SK-N-SH (cell line): ENCODE data around the gene USP6. TPM values are rescaled to one million over a fixed set of nuclear protein-coding genes. Genes with fewer than 3 reads are reported as not detected.
"Not testable (repeated sequence)": the region's sequence is repeated elsewhere in the genome, so short reads cannot be mapped to it uniquely, and the experiment has no call there.

Source experiments
- CTCF ChIA-PET: fragments of 300-600, 350-600 bp; formaldehyde crosslinking; extraction: SDS; loops from one replicate; lab custom pipeline; 2021; lab: Yijun Ruan, JAX
- POLR2A ChIA-PET: fragments of 350-600 bp; sonication (Branson Sonifier 250); formaldehyde crosslinking; extraction: SDS; loops from one replicate; lab custom pipeline; 2020; ENCODE audit warnings: antibody characterized with exemption, inconsistent platforms; lab: Yijun Ruan, JAX
- DNase-seq: peaks from one replicate; pipeline ENCODE4 v3.0.0; 2012
- H2AFZ ChIP-seq: fragments of 200-600 bp; sonication (generic); 2 replicates; pipeline ENCODE4 v1.8.1; 2016; ENCODE audit warnings: antibody characterized with exemption, mild to moderate bottlenecking, low read depth
- H3F3A ChIP-seq: fragments of 200-600 bp; sonication (generic); replicated peaks from 2 replicates; pipeline ENCODE3; 2016; ENCODE audit warnings: antibody characterized with exemption, mild to moderate bottlenecking; ENCODE audit not compliant: insufficient read depth
- H3K27ac ChIP-seq, 2 experiments: fragments of 200-500 bp in 1 of 2; fragments of 200-600 bp in 1 of 2; sonication (Bioruptor generic) in 1 of 2; sonication (generic), shearing (Covaris generic) in 1 of 2; 2 replicates each; pipeline versions ENCODE4 v1.5.1 to v1.6.1; 2014 to 2016; ENCODE audit warnings: low read depth in 2 of 2, inconsistent platforms in 1 of 2, low read length in 1 of 2, mild to moderate bottlenecking in 1 of 2, mixed read lengths in 1 of 2
- H3K27me3 ChIP-seq: fragments of 200-600 bp; sonication (generic), shearing (Covaris generic); 2 replicates; pipeline ENCODE4 v1.6.1; 2016; ENCODE audit warnings: mixed run types; ENCODE audit not compliant: insufficient read depth
- H3K36me3 ChIP-seq, 2 experiments: fragments of 200-500 bp in 1 of 2; fragments of 200-600 bp in 1 of 2; sonication (Bioruptor generic) in 1 of 2; sonication (generic) in 1 of 2; replicated peaks in 1 of 2; 2 replicates each; pipeline versions ENCODE3 to v1.5.1; 2014 to 2016; ENCODE audit warnings: low read length in 1 of 2, mild to moderate bottlenecking in 1 of 2; ENCODE audit not compliant: insufficient read depth in 2 of 2, control insufficient read depth in 1 of 2
- H3K4me1 ChIP-seq, 2 experiments: fragments of 200-500 bp in 1 of 2; fragments of 200-600 bp in 1 of 2; sonication (Bioruptor generic) in 1 of 2; sonication (generic), shearing (Covaris generic) in 1 of 2; 2 replicates each; pipeline versions ENCODE4 v1.5.1 to v1.6.1; 2014 to 2016; ENCODE audit warnings: low read depth in 1 of 2, low read length in 1 of 2, mixed run types in 1 of 2; ENCODE audit not compliant: insufficient read depth in 2 of 2, control insufficient read depth in 1 of 2
- H3K4me2 ChIP-seq: fragments of 200-600 bp; sonication (generic), shearing (Covaris generic); 2 replicates; pipeline ENCODE4 v1.6.1; 2017; ENCODE audit warnings: mixed run types
- H3K4me3 ChIP-seq, 2 experiments: fragments of 200-500 bp in 1 of 2; fragments of 200-600 bp in 1 of 2; sonication (Bioruptor generic) in 1 of 2; sonication (generic), shearing (Covaris generic) in 1 of 2; 2 replicates each; pipeline versions ENCODE4 v1.5.1 to v1.8.1; 2014 to 2016; ENCODE audit warnings: low read depth in 2 of 2, inconsistent platforms in 1 of 2, low read length in 1 of 2, mild to moderate bottlenecking in 1 of 2, mixed read lengths in 1 of 2, moderate library complexity in 1 of 2
- H3K79me2 ChIP-seq: fragments of 200-600 bp; sonication (generic); 2 replicates; pipeline ENCODE4 v1.8.1; 2017; ENCODE audit warnings: mild to moderate bottlenecking; ENCODE audit not compliant: insufficient read depth
- H3K9ac ChIP-seq: fragments of 200-600 bp; sonication (generic); 2 replicates; pipeline ENCODE4 v1.6.1; 2017; ENCODE audit warnings: mixed run types
- H3K9me2 ChIP-seq: fragments of 200-600 bp; sonication (generic); 2 replicates; pipeline ENCODE4 v1.6.1; 2017; ENCODE audit warnings: mixed run types
- H3K9me3 ChIP-seq: fragments of 200-600 bp; sonication (generic); 2 replicates; pipeline ENCODE4 v1.6.1; 2017; ENCODE audit warnings: mixed run types, mild to moderate bottlenecking, moderate library complexity
- H4K20me1 ChIP-seq: fragments of 200-600 bp; sonication (generic); 2 replicates; pipeline ENCODE4 v1.6.1; 2017; ENCODE audit warnings: mild to moderate bottlenecking, mixed run types; ENCODE audit not compliant: insufficient read depth
- ELF1 ChIP-seq: IDR thresholded peaks from 2 replicates; pipeline ENCODE4 v1.4.0; 2012
- FOXM1 ChIP-seq: IDR thresholded peaks from 2 replicates; pipeline ENCODE4 v1.4.0; 2012; ENCODE audit warnings: low read depth, mild to moderate bottlenecking
- NFIC ChIP-seq: IDR thresholded peaks from 2 replicates; pipeline ENCODE4 v1.4.0; 2012; ENCODE audit warnings: borderline replicate concordance
- RAD21 ChIP-seq: IDR thresholded peaks from 2 replicates; pipeline ENCODE4 v1.6.1; 2012; ENCODE audit warnings: mild to moderate bottlenecking, low read length
- REST ChIP-seq: IDR thresholded peaks from 2 replicates; pipeline ENCODE4 v1.6.1; 2012; ENCODE audit warnings: mild to moderate bottlenecking, low read depth, low read length, moderate library complexity
- RXRA ChIP-seq: IDR thresholded peaks from 2 replicates; pipeline ENCODE4 v1.4.0; 2012; ENCODE audit warnings: low read depth, mild to moderate bottlenecking, borderline replicate concordance
- TAF1 ChIP-seq: IDR thresholded peaks from 2 replicates; pipeline ENCODE4 v1.6.1; 2012; ENCODE audit warnings: low read depth, mild to moderate bottlenecking, low read length, moderate library complexity, borderline replicate concordance
- TCF12 ChIP-seq: IDR thresholded peaks from 2 replicates; pipeline ENCODE4 v1.4.0; 2012
- YY1 ChIP-seq: IDR thresholded peaks from 2 replicates; pipeline ENCODE4 v1.4.0; 2012; ENCODE audit warnings: low read depth, mild to moderate bottlenecking
- ZBTB33 ChIP-seq: IDR thresholded peaks from 2 replicates; pipeline ENCODE4 v1.4.0; 2012; ENCODE audit warnings: low read depth, borderline replicate concordance
- WGBS: methylation state at CpG from one replicate; pipeline ENCODE4 v1.1.6; 2017; ENCODE audit warnings: low lambda C conversion rate; 5-methylcytosine and 5-hydroxymethylcytosine counted together
- polyA plus RNA-seq, 3 experiments: library from polyadenylated mRNA; depleted of rRNA; stranded (reverse); fragments of >200 nt; gene quantifications; 2 replicates each; pipeline ENCODE4 v1.2.3, GENCODE V29; 2012

USP6 gene
- polyA plus RNA-seq, 1 of the 3 experiments (the other 2 are of a cell fraction) = not detected

- H3K9ac ChIP-seq, H3K9me2 ChIP-seq, H3K4me3 ChIP-seq, H3K27ac ChIP-seq, CTCF ChIA-PET, H3K79me2 ChIP-seq, DNase-seq, H3K4me2 ChIP-seq, H3K4me1 ChIP-seq, H2AFZ ChIP-seq, H4K20me1 ChIP-seq, H3K27me3 ChIP-seq: not testable (repeated sequence)
- Histone ChIP-seq H3F3A (peaks cover 14% of the 10 kb centered on the region), H3K36me3 (peaks cover 0 to 36% of the 10 kb centered on the region in 2 experiments), H3K9me3 (peaks cover 34% of the 10 kb centered on the region)
- WGBS = 82% methylated on average over 7 of the region's 7 CpGs
- POLR2A ChIA-PET = interaction anchor here (0.6 kb wide), 1 partner anchor 51 kb away, joined by 3 read pairs; no protein-coding TSS in a partner anchor
These were observed 59.2 kb downstream of the USP6 start for GRCh38 chr17:5175027-5175426.

- no peak overlapping the region for H3K9ac ChIP-seq
- no peaks in the 10 kb centered on the region for H4K20me1 ChIP-seq
- POLR2A ChIA-PET = no interaction called here
- H3K27me3 ChIP-seq = no peaks in the 10 kb centered on the region
- 90% methylated on average over 3 of the region's 12 CpGs for WGBS
- H3K9me2 ChIP-seq = no peaks in the 10 kb centered on the region
- peaks cover 8 to 56% of the 10 kb centered on the region in 2 experiments for H3K36me3 ChIP-seq
- H3K4me3 ChIP-seq = no peak overlapping the region; a peak in 1 of 4 replicates
- no peak for DNase-seq
- CTCF ChIA-PET = no interaction called here
- TF ChIP-seq NFIC (no peak), REST (no peak), FOXM1 (no peak), ZBTB33 (no peak), RAD21 (no peak), ELF1 (no peak), RXRA (no peak), TCF12 (no peak), TAF1 (no peak), YY1 (no peak)
- H3K27ac ChIP-seq = no peak overlapping the region
- H3F3A ChIP-seq = peaks cover 27% of the 10 kb centered on the region
- no peak overlapping the region for H2AFZ ChIP-seq
- no peaks in the 10 kb centered on the region for H3K4me1 ChIP-seq
- H3K4me2 ChIP-seq = no peak overlapping the region
- peaks cover 3% of the 10 kb centered on the region; the same call in 1 of the 2 replicates for H3K79me2 ChIP-seq
- H3K9me3 ChIP-seq = peaks cover 72% of the 10 kb centered on the region
These were observed 63.2 kb downstream of the USP6 start for GRCh38 chr17:5179003-5179402.
